ENCODE results near the gene MYF6.

The MYF6 gene

GRCh38 chr12:80697270-80697887, 10.1 kb upstream of the MYF6 start:
- no peak for TF ChIP-seq GATA1 (IDR thresholded peaks at IDR 0.05; ENCODE audit: low read depth, low read length)
- DNase-seq: no peak

- no peak for TF ChIP-seq GATA1 (IDR thresholded peaks at IDR 0.05; ENCODE audit: low read depth, low read length)
- no peak for DNase-seq
These were observed 9.2 kb upstream of the MYF6 start for GRCh38 chr12:80698256-80698655.

GRCh38 chr12:80698847-80699542, 8.4 kb upstream of the MYF6 start:
- no peak for TF ChIP-seq GATA1 (IDR thresholded peaks at IDR 0.05; ENCODE audit: low read depth, low read length)
- TF ChIP-seq POLR2A (IDR thresholded peaks at IDR 0.05; ENCODE audit: low read length): no peak

GRCh38 chr12:80700327-80700726, 7.1 kb upstream of the MYF6 start:
- TF ChIP-seq GATA1 (IDR thresholded peaks at IDR 0.05; ENCODE audit: low read depth, low read length): no peak
- no peak for TF ChIP-seq POLR2A (IDR thresholded peaks at IDR 0.05; ENCODE audit: low read length)
- no peak for DNase-seq

More at GRCh38 chr12:80698847-80699542, 8.4 kb upstream of the MYF6 start:
- DNase-seq: no peak

GRCh38 chr12:80701388-80701787, 6.0 kb upstream of the MYF6 start:
- no peak for TF ChIP-seq POLR2A (IDR thresholded peaks at IDR 0.05; ENCODE audit: low read length)
- no peak for TF ChIP-seq GATA1 (IDR thresholded peaks at IDR 0.05; ENCODE audit: low read depth, low read length)

GRCh38 chr12:80702889-80703805, 4.3 kb upstream of the MYF6 start:
- TF ChIP-seq GATA1 (IDR thresholded peaks at IDR 0.05; ENCODE audit: low read depth, low read length) (no peak), POLR2A (IDR thresholded peaks at IDR 0.05; ENCODE audit: low read length) (no peak)
- no peak for DNase-seq

More at GRCh38 chr12:80701388-80701787, 6.0 kb upstream of the MYF6 start:
- no peak for DNase-seq

GRCh38 chr12:80704420-80704819, 3.0 kb upstream of the MYF6 start:
- no peak for DNase-seq
- no peak for TF ChIP-seq POLR2A (IDR thresholded peaks at IDR 0.05; ENCODE audit: low read length)
- TF ChIP-seq GATA1 (IDR thresholded peaks at IDR 0.05; ENCODE audit: low read depth, low read length): no peak

GRCh38 chr12:80707830-80708258, 410 bp downstream of the MYF6 start:
- DNase-seq: no peak
- TF ChIP-seq GATA1 (IDR thresholded peaks at IDR 0.05; ENCODE audit: low read depth, low read length): no peak
- TF ChIP-seq POLR2A (IDR thresholded peaks at IDR 0.05; ENCODE audit: low read length): no peak

GRCh38 chr12:80708259-80708974, 983 bp downstream of the MYF6 start:
- no peak for DNase-seq
- TF ChIP-seq GATA1 (IDR thresholded peaks at IDR 0.05; ENCODE audit: low read depth, low read length): no peak
- no peak for TF ChIP-seq POLR2A (IDR thresholded peaks at IDR 0.05; ENCODE audit: low read length)

- TF ChIP-seq POLR2A (IDR thresholded peaks at IDR 0.05; ENCODE audit: low read length) (no peak), GATA1 (IDR thresholded peaks at IDR 0.05; ENCODE audit: low read depth, low read length) (no peak)
- DNase-seq: no peak
These were observed 1.5 kb downstream of the MYF6 start for GRCh38 chr12:80708975-80709328.

- DNase-seq: peak; percentile 18 to 50
- TF ChIP-seq GATA1 (IDR thresholded peaks at IDR 0.05; ENCODE audit: low read depth, low read length) (no peak), POLR2A (IDR thresholded peaks at IDR 0.05; ENCODE audit: low read length) (no peak)
These were observed 2.6 kb downstream of the MYF6 start for GRCh38 chr12:80709811-80710726.

GRCh38 chr12:80710727-80711449, 3.5 kb downstream of the MYF6 start:
- TF ChIP-seq GATA1 (IDR thresholded peaks at IDR 0.05; ENCODE audit: low read depth, low read length) (no peak), POLR2A (IDR thresholded peaks at IDR 0.05; ENCODE audit: low read length) (no peak)
- DNase-seq: no peak
